Activated CD4-positive, alpha-beta T cell treated with anti-CD3 and anti-CD28 coated beads for 24 hours (primary cell): ENCODE measurements around the gene PEX3.

Experiments
- DNase-seq, 2 donors: peaks; one replicate each; pipeline ENCODE4 v3.0.0-alpha.2; 2020; ENCODE audit warnings: low read depth in 2 of 2

PEX3 gene

GRCh38 chr6:143536866-143537691, 86.5 kb downstream of the PEX3 start:
- DNase-seq: peak; percentile 38 to 39

- DNase-seq: no peak
Observed at GRCh38 chr6:143538374-143538773, 87.8 kb downstream of the PEX3 start.

- DNase-seq: no peak
Observed at GRCh38 chr6:143539106-143539505, 88.5 kb downstream of the PEX3 start.

GRCh38 chr6:143539734-143540133, 89.1 kb downstream of the PEX3 start:
- no peak for DNase-seq

GRCh38 chr6:143540192-143540591, 89.6 kb downstream of the PEX3 start:
- no peak for DNase-seq
